HL-60 (cell line): ENCODE measurements around the gene MYL9.

Experiments used
- DNase-seq, 2 experiments: peaks; one replicate each; pipeline ENCODE4 v3.0.0-alpha.2; 2010 to 2020; ENCODE audit warnings: low read depth in 1 of 2, low spot score in 1 of 2
- H3K27ac ChIP-seq: fragments of 250-450 bp; sonication (Bioruptor Pico); replicated peaks from 2 replicates; pipeline ENCODE4 v1.5.1; 2020; ENCODE audit warnings: mild to moderate bottlenecking, moderate library complexity
- H3K27me3 ChIP-seq: fragments of 250-450 bp; sonication (Bioruptor Pico); 2 replicates; pipeline ENCODE4 v1.5.1; 2021; ENCODE audit warnings: mild to moderate bottlenecking, moderate library complexity; ENCODE audit not compliant: insufficient read depth, poor library complexity, severe bottlenecking
- H3K4me3 ChIP-seq: replicated peaks from 2 replicates; pipeline ENCODE4 v1.5.1; 2011; ENCODE audit warnings: mild to moderate bottlenecking, control low read depth, low read length; ENCODE audit not compliant: insufficient read depth
- GABPA ChIP-seq: IDR thresholded peaks from 2 replicates; pipeline ENCODE4 v1.6.1; 2012; ENCODE audit warnings: low read depth
- POLR2AphosphoS5 ChIP-seq: IDR thresholded peaks from 2 replicates; pipeline ENCODE4 v1.6.1; 2012; ENCODE audit warnings: low read depth
- SPI1 ChIP-seq: IDR thresholded peaks from 2 replicates; pipeline ENCODE4 v1.6.1; 2012; ENCODE audit warnings: low read depth, mild to moderate bottlenecking, borderline replicate concordance
- TF ChIP-seq, protein P1 (sequence below): IDR thresholded peaks from 2 replicates; pipeline ENCODE4 v1.6.1; 2012; ENCODE audit warnings: low read depth; ENCODE audit not compliant: insufficient replicate concordance
- TF ChIP-seq, protein P2 (sequence below): IDR thresholded peaks from one replicate; pipeline ENCODE4 v1.5.1; 2011; ENCODE audit warnings: low read length, control low read depth, inconsistent platforms; ENCODE audit not compliant: insufficient read depth

Gene MYL9

DNA sequence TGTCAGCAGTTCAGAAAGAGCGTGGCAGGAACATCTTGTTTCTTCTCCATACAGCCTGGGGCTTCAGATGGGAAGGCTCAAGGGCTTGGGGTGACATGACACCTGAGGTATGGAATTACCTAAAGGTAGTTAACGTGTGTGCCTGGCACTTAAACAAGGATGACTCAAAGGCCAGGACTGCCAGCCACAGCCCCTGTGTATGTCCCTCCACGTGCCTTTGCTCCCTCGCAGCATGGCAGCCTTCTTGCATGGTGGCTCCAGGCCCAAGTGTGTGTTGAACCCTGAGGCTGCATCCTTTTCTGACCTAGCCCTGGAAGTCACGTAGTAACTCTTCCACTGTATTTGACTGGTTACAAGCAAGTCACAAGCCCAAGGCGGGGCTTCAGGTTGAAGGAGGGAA, 33.6 kb upstream of the MYL9 start:
- TF ChIP-seq, protein P1, sequence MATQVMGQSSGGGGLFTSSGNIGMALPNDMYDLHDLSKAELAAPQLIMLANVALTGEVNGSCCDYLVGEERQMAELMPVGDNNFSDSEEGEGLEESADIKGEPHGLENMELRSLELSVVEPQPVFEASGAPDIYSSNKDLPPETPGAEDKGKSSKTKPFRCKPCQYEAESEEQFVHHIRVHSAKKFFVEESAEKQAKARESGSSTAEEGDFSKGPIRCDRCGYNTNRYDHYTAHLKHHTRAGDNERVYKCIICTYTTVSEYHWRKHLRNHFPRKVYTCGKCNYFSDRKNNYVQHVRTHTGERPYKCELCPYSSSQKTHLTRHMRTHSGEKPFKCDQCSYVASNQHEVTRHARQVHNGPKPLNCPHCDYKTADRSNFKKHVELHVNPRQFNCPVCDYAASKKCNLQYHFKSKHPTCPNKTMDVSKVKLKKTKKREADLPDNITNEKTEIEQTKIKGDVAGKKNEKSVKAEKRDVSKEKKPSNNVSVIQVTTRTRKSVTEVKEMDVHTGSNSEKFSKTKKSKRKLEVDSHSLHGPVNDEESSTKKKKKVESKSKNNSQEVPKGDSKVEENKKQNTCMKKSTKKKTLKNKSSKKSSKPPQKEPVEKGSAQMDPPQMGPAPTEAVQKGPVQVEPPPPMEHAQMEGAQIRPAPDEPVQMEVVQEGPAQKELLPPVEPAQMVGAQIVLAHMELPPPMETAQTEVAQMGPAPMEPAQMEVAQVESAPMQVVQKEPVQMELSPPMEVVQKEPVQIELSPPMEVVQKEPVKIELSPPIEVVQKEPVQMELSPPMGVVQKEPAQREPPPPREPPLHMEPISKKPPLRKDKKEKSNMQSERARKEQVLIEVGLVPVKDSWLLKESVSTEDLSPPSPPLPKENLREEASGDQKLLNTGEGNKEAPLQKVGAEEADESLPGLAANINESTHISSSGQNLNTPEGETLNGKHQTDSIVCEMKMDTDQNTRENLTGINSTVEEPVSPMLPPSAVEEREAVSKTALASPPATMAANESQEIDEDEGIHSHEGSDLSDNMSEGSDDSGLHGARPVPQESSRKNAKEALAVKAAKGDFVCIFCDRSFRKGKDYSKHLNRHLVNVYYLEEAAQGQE = no peak
- TF ChIP-seq SPI1 (no peak), POLR2AphosphoS5 (no peak)
- TF ChIP-seq, protein P2, sequence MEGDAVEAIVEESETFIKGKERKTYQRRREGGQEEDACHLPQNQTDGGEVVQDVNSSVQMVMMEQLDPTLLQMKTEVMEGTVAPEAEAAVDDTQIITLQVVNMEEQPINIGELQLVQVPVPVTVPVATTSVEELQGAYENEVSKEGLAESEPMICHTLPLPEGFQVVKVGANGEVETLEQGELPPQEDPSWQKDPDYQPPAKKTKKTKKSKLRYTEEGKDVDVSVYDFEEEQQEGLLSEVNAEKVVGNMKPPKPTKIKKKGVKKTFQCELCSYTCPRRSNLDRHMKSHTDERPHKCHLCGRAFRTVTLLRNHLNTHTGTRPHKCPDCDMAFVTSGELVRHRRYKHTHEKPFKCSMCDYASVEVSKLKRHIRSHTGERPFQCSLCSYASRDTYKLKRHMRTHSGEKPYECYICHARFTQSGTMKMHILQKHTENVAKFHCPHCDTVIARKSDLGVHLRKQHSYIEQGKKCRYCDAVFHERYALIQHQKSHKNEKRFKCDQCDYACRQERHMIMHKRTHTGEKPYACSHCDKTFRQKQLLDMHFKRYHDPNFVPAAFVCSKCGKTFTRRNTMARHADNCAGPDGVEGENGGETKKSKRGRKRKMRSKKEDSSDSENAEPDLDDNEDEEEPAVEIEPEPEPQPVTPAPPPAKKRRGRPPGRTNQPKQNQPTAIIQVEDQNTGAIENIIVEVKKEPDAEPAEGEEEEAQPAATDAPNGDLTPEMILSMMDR = no peak
- Histone ChIP-seq H3K4me3 (no peak overlapping the region), H3K27me3 (no peaks in the 10 kb centered on the region), H3K27ac (no peak overlapping the region)
- no peak for DNase-seq

DNA sequence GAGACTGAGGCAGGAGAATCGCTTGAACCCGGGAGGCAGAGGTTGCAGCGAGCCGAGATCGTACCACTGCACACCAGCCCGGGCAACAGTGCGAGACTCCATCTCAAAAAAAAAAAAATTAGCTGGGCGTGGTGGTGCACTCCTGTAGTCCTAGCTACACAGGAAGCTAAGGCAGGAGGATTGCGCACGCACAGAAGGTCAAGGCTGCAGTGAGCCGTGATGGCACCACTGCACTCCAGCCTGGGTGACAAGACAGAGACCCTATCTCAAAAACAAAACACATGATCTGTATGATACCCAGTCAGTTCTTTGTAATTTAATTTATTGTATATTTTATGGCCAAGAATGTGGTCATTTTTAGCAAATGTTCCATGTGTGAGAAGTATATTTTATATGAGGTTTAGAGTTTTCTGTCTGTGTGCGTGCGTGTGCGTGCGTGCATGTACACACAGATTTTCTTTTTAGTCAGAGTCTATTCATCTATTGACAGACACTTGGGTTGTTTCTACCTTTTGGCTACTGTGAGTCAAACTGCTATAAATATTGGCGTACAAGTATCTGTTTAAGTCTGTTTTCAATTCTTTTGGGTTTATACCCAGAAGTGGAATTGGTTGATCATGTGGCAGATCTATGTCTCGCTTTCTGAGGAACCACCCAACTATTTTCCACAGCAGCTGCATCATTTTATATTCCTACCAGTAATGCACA, 22.2 kb upstream of the MYL9 start:
- no peak for TF ChIP-seq GABPA
- TF ChIP-seq, protein P1 = no peak
- TF ChIP-seq SPI1 = no peak
- no peak for TF ChIP-seq POLR2AphosphoS5
- TF ChIP-seq, protein P2 = no peak
- Histone ChIP-seq H3K4me3 (no peak overlapping the region), H3K27ac (no peak overlapping the region), H3K27me3 (no peaks in the 10 kb centered on the region)
- DNase-seq = no peak

DNA sequence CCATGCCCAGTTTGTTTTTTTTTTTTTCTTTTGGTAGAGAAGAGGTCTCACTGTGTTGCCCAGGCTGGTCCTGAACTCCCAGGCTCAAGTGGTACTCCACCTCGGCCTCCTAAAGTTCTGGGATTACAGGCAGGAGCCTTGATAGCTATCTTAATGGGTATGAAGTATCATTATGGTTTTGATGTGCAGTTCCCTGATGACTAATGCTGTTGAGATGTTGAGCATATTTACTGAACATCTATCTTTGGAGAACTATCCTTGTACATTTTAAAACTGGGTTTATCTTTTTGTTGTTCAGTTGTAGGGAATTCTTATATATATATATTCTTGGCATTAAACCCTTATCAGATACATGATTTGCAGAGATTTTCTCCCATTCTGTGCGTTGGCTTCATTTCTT, 21.4 kb upstream of the MYL9 start:
- TF ChIP-seq, protein P1 = no peak
- TF ChIP-seq, protein P2 = no peak
- TF ChIP-seq POLR2AphosphoS5 (no peak), GABPA (no peak), SPI1 (no peak)
- H3K4me3 ChIP-seq = no peak overlapping the region
- no peak overlapping the region for H3K27ac ChIP-seq
- H3K27me3 ChIP-seq = no peaks in the 10 kb centered on the region
- no peak for DNase-seq
